GM19023 (cell line): ENCODE data around the gene IFNGR1.

Source experiments
- ATAC-seq: cut with Tn5 transposase; IDR thresholded peaks from one replicate; pipeline ENCODE4 v1.9.1; 2021; ENCODE audit warnings: mild to moderate bottlenecking, moderate library complexity; ENCODE audit not compliant: unreplicated experiment

The IFNGR1 gene

DNA sequence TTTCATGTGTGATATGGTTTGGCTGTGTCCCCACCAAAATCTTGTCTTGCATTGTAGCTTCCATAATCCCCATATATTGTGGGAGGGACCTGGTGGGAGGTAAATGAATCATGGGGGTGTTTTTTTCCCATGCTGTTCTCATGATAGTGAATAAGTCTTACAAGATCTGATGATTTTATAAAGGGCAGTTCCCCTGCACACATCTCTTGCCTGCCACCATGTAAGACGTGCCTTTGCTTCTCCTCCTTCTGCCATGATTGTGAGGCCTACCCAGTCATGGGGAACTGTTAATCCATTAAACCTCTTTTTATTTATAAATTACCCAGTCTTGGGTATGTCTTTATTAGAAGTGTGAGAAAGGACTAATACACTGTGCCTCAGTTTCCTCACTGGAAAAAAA is 41.6 kb downstream of the IFNGR1 start:
- no peak for ATAC-seq

DNA sequence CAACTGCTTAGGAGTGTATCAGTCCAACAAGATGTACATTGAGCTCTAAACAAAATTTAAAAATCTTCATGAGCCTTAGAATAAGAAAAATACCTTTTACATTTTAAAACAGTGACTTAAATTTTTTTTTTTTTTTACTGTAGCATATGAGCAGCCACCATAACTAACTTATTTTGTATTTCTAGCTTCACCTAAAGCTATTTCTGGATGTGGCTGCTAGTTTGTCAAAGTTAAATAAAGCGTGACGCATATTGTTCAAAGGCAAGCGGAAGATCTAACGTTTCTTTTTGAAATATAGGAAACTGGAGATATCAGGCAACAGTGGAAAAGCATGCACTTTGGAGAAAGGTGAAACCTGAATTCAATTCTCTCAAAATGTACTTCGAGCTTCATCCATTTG is 42.5 kb downstream of the IFNGR1 start:
- no peak for ATAC-seq

DNA sequence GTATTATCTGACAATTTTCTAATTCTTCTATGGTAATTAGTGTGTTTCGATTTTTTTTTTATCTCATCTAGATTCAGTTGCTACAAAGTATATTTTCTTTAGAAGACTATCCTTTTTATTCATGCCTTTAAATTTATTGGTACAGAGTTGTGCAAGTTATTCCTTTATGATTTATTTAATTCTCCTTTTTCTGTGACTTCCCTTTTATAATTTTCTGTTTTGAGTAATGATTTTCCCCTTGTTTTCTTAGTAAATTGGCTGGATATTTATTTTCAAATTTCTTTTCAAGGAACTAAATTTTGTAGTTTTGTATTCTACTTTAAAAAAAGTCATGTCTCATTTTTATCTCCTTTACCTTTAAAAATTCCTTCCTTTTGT is 43.3 kb downstream of the IFNGR1 start:
- ATAC-seq: no peak

DNA sequence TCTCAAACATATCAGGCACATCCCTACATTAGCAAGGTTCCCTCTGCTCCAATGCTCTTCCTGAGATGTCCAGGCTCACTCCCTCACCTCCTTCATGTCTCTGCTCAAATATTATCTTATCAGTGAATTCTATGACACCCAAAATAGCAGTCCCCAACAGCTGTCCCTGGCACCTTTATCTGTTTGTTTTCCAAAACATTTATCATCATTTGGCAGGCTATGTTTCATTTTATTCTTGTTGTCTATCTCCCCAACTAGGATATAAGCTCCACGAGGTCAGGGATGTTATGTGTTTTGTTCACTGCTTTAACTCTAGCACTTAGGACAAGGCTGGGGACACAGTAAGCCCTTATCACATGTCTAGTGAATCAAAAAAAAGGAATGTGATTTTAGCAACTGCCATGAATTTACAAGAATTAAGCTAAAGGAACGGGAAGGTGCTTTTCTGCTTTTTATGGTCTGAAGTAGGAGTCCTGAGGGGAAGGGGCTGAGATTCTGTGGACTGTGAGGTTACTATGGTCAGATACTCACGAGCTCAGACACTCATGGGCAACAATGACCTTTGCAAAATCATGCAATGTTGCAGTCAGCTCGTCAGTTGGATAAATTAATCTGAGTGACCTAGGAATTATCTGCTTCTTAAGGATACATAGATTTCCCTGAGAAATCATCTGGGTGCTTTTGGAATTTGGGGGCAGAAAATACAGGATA is 43.9 kb downstream of the IFNGR1 start:
- no peak for ATAC-seq

DNA sequence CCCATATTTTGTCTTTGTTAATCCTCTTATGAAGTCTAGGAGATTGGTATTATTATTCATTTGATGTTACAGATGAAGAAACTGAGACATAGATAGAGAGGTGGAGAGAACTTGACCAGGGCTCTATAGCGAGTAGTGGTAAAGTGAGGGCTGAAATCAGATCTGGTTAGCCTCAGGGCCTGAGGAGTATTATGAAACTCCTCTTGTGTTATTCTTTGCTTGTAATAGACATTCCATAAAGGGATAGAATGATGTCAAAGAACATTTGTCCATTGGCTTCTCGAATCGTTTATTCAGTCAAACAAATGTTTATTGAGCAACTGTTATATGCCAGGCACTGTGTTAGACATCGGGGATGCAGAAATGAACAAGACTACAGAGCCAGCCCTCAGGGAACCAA is 45.7 kb downstream of the IFNGR1 start, which contains the start of gene IL22RA2:
Gene IL22RA2 (minus strand): TSS at position 144 of the 400 bp plus-strand sequence. CDS start 11,895 bp downstream, outside the sequence.
- ATAC-seq: no peak

DNA sequence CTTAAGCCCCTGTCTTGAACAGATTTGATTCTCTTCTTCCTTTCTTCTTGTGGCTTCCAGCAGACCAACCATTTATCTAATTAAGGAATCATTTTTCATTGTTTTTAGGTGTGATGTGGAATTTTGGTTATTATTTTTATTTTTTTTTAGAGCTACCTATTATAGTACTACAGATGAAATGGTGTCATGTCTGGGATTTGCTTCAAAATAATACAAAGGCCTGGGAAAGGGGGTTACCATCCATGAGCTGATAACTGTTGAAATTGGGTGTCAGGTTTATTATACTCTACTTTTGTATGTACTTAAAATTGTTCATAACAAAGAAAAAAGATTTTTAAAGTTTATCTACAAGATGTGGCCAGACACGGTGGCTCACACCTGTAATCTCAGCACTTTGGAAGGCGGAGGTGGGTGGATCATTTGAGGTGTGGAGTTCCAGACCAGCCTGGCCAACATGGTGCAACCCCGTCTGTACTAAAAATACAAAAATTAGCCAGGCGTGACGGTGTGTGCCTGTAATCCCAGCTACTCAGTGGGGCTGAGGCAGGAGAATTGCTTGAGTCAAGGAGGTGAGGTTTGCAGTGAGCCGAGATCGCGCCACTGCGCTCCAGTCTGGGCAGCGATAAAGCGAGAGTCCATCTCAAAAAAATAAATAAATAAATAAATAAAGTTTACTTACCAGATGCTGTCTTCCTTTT is 46.3 kb downstream of the IFNGR1 start:
- ATAC-seq: no peak

DNA sequence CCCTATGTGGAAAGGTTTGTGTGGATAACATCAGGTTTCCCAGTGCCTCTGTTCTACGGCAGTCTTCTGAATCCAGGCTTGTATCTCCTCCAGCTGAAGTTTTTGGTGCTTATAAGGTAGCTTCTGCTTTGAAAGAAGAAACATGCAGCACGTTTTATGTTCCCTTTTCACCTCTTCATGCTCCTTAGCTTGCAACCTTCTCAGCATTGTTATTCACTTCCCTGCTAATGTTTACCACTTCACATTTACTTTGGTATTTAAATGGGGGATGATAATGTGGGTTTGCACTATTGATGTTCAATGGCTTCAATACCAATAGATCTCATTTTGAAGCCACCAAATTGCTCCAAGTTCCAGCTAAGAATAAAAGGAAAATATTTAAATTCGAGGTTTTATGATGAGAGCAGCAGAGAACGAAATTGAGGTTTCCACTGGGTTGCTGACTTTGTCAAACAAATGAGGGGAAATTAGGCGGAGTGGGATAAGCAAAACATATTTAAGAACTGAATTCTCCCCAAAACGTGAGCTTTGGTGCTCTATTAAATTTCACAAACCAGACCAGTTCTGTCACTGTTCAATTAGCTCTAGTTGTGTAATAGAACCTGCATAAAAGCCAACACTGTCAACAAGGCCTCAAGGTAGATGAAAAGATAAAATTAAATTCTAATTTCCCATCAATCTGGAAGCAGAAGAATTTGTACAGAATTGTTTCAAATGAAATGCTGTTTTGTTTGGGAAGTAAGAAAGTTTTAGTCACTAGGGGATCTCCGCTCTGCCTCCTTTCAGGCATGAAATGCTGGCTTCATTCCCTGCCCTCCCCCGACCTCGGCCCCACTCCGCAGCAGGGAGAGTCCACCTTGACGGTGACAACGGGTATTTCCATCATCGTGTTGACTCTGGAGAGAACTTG is 47.1 kb downstream of the IFNGR1 start:
- peak; percentile 55 for ATAC-seq

DNA sequence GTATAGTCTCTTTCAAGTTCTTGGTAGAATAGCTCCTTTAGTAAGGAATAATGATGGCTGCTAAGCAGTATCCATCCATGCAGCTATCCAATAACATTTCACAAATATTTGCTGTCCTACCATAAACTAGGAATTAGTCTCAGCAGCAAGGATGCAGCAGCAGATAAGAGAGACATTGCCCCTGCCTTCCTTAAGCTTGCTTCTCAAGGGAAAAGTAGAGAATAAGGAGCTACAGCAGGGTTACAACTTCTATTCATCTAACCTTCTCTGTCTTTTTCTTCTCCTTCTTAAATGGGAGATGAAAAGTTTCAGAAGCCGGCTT is 48.2 kb downstream of the IFNGR1 start:
- ATAC-seq: no peak

DNA sequence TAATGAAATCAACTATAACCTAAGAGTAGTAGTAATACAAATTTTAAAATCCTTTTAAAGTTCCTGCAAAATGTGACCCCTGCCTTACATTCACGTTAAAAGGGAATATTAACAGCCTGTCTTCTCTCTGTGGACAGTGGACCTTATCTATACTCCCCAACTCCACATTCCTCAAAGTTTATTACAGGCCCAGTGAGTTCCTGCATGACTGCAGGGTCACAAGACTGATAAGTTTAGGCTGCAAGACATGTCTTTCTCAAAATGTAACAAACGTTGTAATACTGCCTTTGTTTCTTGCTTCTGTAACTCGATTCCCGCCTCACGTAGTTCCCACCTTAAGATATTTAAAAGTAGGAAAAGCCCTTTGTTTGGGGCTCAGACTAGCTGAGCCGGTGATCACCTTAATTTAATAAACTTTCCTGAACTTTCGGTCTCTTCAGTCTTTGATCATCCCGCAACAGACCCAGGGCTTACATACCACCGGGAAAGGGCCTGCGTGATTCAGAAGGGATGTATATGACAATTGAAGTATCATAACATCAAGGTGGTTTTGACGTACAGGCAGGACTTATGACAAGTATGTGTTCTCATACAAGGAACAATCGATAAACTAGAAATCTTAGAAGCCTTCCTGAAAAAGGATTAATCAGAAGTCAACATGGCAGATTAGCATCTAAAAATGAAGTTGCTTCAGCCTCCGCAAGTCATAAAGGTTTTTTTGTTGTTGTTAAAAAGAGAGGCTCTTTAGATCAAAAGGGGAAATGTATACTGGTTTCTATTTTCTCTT is 48.7 kb downstream of the IFNGR1 start:
- ATAC-seq: no peak

DNA sequence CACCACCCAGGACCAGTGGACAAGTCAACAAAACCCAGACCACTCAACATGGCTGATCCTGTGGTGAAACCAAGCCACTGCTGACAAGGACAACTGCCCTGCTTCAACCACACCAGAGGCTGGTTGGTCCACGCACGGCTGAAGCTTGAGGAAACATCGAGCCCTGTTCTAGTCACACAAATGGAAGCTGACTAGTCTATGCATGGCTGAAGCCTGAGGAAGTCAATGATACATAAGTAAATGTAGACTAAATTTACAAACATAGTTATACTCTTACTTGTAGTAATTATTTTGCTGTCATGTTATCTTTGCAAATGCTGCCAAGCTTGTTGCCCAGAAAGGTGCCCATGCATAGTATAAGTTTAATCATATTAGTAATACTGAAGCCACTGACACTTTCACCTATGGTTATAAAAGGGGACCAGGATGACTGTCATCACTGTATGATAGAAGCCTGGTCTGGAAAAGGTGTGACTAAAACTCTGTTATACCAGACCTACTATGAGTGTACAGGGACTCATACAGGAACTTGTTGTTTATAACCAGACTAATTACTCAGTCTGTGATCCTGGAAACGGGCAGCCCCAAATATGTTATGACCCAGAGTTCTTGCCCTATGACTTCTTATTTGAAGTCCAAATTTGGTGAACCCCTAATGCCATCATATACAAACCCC is 51.3 kb downstream of the IFNGR1 start:
- ATAC-seq: no peak

DNA sequence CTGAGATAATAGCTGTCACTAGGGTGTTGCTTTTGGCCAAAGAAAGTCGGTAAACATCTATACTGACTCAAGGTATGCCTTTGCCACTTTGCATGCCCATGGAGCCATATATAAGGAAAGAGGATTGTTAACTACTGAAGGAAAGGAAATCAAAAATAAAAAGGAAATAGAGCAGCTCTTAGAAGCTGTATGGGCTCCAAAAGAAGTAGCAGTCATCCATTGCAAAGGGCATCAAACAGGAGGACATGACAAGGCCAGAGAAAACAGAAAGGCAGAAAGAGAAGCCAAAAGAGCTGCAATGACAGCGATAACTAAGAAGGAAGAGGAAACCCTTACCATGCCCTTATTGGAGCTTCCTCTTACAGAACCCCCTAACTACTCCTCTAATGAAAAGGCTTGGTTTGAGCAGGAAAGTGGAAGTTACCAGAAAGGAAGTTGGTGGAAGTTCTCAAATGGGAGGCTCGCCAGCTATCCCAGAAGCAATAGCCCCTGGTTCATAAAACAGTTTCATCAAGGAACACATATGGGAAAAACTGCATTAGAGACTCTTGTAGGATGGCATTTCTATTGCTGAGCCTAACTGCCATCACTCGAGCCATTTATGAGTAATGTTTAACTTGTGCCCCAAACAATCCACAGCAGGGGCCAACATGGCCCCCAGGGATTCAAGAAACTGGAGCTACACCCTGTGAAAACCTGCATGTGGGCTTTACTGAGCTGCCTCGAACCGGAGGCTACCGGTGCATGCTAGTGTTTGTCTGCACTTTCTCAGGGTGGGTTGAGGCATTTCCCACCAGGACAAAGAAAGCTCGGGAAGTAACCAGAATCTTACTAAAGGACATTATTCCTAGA is 52.7 kb downstream of the IFNGR1 start:
- ATAC-seq: no peak

DNA sequence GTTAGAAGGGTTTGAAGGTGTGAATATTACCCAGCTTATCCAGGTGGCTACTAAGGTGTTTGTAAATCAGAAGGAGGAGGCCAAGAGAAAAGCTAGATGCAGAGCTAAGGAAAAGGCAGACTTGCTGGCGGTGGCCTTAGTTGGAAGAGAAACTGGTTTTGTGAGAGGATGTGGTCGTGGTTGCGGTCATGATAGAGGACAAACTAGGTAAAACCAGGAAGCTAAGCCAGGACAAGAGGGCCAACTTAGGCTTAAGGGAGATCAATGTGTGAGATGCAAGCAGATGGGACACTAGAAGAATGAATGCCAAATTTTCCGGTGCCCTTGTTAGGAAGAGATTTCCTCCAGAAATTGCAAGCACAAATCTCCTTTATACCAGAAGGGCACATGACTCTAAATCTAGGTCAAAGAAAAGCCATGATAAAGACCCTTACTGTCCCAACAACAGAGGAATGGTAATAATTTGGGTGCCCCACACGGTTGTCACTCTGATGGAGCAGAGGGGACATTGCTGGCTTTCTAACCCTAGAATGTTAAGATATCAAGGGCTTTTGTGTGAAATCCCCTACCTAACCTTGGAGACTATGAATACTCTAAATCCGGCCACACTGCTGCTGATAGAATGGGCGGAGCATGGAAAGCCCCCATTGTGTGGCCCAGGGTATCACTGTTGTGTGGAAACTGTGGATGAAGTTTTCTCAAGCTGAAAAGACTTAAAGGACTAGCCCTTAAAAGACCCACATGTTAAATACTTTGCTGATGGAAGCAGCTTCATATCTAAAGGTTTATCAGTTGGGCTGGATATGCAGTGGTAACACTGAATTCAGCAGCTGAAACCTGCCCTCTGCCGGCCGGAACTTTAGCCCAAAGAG is 53.6 kb downstream of the IFNGR1 start:
- peak; percentile 56 for ATAC-seq

DNA sequence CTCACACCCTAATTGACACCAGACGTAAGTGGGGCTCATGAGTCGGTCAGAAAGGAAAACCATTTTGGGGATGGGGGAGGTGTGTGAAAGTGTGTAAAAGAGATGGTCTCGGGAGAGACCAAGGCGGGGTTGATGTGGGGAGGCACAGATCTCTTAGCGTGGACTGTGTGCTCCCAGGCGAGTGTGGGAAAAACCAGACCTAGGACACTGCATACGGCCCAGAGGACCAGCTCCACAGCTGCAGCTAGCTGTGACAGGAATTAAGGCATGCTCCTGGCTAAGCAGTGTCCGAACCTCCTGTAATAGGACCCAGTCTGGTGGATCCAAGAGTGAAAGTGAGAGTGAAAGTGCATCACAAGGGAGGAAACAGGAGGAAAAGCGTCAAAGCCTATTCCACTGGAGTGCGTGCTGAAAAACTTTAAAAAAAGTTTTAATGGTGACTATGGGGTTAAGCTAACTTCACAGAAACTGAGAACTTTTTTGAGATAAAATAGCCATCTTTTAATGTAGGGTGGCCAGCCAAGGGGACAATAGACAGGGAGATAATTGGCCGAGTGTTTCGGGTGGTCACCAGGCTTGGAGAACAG is 55.4 kb downstream of the IFNGR1 start:
- no peak for ATAC-seq

DNA sequence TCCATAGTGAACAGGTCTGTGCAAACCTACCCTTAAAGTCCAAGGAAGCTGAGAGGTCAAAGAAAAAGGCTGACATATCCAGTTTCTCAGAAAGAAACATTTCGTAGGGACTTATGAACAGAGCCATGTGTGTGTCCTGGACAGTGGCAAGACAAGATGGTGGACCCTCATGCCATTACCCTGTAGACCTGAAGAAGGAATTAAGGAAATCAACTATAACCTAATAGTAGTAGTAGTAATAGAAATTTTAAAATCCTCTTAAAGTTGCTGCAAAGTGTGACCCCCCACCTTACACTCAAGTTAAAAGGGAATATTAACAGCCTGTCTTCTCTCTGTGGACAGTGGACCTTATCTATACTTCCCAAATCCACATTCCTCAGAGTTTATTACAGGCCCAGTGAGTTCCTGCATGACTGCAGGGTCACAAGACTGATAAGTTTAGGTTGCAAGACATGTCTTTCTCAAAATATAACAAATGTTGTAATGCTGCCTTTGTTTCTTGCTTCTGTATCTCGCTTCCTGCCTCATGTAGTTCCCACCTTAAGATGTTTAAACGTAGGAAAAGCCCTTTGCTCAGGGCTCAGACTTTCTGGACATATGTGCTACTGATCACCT is 56.4 kb downstream of the IFNGR1 start:
- ATAC-seq: no peak

DNA sequence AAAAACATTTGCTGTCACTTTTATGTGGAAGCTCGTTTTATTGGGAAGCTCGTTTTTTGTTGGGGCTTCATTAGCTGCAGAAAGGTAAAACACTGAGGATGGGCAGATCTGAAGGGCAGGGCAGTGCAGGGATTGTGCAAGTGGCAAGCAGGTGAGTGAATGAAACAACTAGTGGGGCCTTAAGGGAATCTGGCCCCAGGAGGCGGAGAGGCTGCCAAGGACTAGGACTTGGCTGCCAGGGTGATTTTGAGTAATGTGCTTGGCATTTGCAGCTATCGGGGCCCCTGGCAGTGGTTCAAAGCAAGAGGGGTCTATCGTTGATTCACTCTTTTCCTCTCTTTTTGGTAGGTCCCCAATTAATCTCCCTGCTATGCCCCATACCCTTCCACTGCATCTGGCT is 57.2 kb downstream of the IFNGR1 start:
- ATAC-seq: no peak

DNA sequence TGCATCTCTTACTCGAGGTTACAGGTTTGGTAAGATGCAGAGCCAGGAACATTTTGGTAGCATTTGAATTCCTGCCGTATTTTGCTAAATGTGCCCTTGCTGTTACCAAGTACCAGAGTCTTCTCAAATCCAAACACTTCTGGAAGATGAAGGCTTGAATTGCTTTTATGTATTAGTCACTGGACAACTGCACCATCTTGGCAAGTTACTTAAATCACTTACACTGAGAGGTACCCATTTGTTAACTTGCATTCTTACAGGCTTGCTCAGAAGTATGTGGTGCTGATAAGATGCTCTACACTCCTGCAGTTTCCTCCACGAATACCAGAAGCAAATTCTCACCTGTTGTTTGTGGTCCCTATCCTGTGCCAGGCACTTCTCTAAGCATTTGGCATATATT is 58.4 kb downstream of the IFNGR1 start:
- ATAC-seq: no peak

DNA sequence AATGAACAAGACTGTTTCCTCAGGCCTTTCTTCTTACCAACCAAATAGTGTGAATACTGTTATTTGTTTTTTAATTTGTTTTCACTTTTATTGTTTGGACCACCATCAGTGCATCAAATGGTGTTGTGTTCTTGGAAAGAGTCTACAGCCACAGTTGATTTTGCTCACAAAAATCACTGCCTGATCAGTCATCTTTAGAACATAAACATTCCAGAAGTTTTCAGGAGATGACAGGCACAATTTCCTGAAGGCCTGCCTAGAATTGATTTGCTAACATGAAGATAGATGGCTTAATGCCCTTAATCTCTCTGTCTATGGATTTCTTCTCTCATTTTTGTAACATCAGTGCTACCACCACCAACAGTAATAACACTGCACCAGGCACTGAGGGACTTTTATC is 59.3 kb downstream of the IFNGR1 start:
- no peak for ATAC-seq

DNA sequence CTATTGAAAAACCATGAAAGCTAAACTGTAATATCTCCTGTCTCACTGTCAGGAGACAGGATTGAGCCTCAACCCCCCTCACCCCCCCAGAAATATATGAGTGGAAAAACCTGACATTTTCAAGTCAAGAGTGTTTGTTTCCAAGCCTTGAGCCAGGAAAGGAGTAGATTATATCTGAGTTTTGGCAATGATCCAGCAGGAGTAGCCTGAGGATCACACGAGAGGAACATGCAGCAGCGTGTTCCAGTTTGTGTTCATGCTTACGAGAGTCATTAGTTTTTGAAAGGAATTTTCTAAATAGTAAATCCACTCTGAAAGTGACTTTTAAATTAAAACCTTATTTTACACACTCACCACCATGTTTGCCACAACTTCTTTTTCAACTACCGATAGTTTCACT is 61.6 kb downstream of the IFNGR1 start:
- no peak for ATAC-seq
